Measurements from ENCODE around the gene PACS1.

The PACS1 gene

DNA sequence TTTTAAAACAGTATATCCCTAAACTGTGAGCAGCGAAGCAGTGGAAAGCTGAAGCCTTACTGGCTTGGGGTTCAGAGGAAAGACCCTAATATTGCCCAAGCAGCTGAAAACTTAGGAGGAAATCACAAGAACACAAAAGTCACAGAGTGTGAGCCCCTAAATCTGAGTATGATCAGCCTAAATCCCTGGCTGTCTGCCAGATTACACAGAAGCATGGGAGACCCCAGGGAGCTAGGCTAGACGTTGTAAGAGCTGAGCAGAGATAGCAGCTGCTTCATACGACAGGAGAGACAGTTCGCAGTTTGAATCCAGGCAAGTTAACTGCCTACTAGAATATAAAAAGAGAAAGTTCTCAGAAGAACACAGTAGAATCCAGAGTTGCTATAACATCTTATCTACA lies 81.2 kb downstream of the PACS1 start:
- no peak overlapping the region for H3K27ac ChIP-seq (ENCODE audit: low read depth, low read length, poor library complexity, severe bottlenecking)
- H3K27me3 ChIP-seq (ENCODE audit: insufficient read depth, low read length) = no peaks in the 10 kb centered on the region
- H3K4me1 ChIP-seq (ENCODE audit: insufficient read depth, low read length, severe bottlenecking) = peaks cover 14% of the 10 kb centered on the region
- H3K9ac ChIP-seq (ENCODE audit: low read length) = no peak overlapping the region
- H4K20me1 ChIP-seq (ENCODE audit: insufficient read depth, low read length) = no peaks in the 10 kb centered on the region
- H3K9me3 ChIP-seq (ENCODE audit: low read length) = 0 out of 2 replicates have a peak, but pooled peaks cover 3% of the 10 kb centered on the region
- H2AFZ ChIP-seq (ENCODE audit: low read length) = no peak overlapping the region
- no peaks in the 10 kb centered on the region; the same call in 1 of the 2 replicates for H3K79me2 ChIP-seq (ENCODE audit: insufficient read depth, low read length)
- no peaks in the 10 kb centered on the region for H3F3A ChIP-seq (ENCODE audit: insufficient read depth, low read length)
- TF ChIP-seq, protein P1, sequence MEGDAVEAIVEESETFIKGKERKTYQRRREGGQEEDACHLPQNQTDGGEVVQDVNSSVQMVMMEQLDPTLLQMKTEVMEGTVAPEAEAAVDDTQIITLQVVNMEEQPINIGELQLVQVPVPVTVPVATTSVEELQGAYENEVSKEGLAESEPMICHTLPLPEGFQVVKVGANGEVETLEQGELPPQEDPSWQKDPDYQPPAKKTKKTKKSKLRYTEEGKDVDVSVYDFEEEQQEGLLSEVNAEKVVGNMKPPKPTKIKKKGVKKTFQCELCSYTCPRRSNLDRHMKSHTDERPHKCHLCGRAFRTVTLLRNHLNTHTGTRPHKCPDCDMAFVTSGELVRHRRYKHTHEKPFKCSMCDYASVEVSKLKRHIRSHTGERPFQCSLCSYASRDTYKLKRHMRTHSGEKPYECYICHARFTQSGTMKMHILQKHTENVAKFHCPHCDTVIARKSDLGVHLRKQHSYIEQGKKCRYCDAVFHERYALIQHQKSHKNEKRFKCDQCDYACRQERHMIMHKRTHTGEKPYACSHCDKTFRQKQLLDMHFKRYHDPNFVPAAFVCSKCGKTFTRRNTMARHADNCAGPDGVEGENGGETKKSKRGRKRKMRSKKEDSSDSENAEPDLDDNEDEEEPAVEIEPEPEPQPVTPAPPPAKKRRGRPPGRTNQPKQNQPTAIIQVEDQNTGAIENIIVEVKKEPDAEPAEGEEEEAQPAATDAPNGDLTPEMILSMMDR (IDR thresholded peaks at IDR 0.05; ENCODE audit: low read length) = no peak
- no peak for TF ChIP-seq EZH2 (IDR thresholded peaks at IDR 0.05; ENCODE audit: borderline replicate concordance, low read length)
- no peak overlapping the region for H3K4me2 ChIP-seq (ENCODE audit: low read length)
- H3K9me2 ChIP-seq (ENCODE audit: low read depth, low read length) = no peaks in the 10 kb centered on the region
- H3K4me3 ChIP-seq (ENCODE audit: low read depth, low read length, poor library complexity, severe bottlenecking) = no peak overlapping the region
- H3K36me3 ChIP-seq (ENCODE audit: insufficient read depth, low read length) = peaks cover 16% of the 10 kb centered on the region

DNA sequence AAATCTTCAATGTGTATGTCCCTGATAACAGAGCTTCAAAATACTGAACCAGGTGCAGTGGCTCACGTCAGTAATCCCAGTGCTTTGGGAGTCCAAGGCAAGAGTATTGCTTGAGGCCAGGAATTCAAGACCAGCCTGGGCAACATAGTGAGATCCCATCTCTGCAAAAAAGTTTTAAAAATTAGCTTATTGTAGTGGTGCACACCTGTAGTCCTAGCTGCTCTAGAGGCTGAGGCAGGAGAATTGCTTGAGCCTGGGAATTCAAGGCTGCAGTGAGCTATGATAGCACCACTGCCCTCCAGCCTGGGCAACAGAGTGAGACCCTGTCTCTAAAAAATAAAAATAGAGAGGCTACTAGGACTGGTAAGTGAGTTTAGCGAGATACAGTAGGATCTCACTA lies 84.0 kb downstream of the PACS1 start:
- Histone ChIP-seq H3K4me1 (ENCODE audit: insufficient read depth, low read length, severe bottlenecking) (peaks cover 16% of the 10 kb centered on the region), H3K27me3 (ENCODE audit: insufficient read depth, low read length) (no peaks in the 10 kb centered on the region), H3K4me3 (ENCODE audit: low read depth, low read length, poor library complexity, severe bottlenecking) (no peak overlapping the region), H3K9me3 (ENCODE audit: low read length) (no peaks in the 10 kb centered on the region), H3K9me2 (ENCODE audit: low read depth, low read length) (no peaks in the 10 kb centered on the region), H4K20me1 (ENCODE audit: insufficient read depth, low read length) (no peaks in the 10 kb centered on the region), H3K4me2 (ENCODE audit: low read length) (no peak overlapping the region), H3K79me2 (ENCODE audit: insufficient read depth, low read length) (no peaks in the 10 kb centered on the region; the same call in 1 of the 2 replicates), H3K9ac (ENCODE audit: low read length) (no peak overlapping the region), H3K36me3 (ENCODE audit: insufficient read depth, low read length) (peaks cover 5% of the 10 kb centered on the region; the same call in 1 of the 2 replicates), H2AFZ (ENCODE audit: low read length) (no peak overlapping the region), H3F3A (ENCODE audit: insufficient read depth, low read length) (no peaks in the 10 kb centered on the region), H3K27ac (ENCODE audit: low read depth, low read length, poor library complexity, severe bottlenecking) (no peak overlapping the region)
- TF ChIP-seq, protein P1 (IDR thresholded peaks at IDR 0.05; ENCODE audit: low read length) = no peak
- TF ChIP-seq EZH2 (IDR thresholded peaks at IDR 0.05; ENCODE audit: borderline replicate concordance, low read length) = no peak

DNA sequence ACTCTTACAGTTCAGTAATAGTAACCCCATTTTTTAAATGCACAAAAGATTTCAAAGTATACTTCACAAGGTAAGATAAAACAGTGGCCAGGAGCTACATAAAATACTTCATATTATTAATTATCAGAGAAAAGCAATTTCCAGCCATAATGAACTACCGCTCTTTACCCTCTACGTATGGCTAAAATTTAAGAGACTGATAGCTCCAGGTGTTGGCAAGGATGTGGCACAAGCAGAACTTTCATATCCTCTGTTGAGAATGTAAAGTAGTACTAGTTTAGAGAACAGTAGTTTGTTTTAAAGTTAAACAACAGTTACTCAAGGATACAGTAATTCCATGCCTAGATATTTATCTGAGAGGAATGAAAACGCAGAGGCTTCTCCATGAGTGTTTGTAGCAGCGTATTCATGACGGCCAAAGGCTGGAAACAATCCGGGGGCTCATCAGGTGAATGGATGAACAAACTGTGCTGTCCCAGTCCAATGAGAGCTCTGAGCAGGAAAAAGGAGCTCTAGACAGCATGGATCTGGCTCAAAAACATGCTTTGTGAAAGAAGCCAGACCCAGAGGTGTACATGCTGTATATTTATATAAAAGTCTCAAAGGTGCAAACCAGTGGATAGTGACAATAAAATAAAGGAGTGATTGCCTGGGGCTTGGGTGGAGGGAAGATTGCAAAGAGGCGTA lies 85.5 kb downstream of the PACS1 start:
- H3K36me3 ChIP-seq (ENCODE audit: insufficient read depth, low read length) = peaks cover 5% of the 10 kb centered on the region; the same call in 1 of the 2 replicates
- no peak overlapping the region for H3K4me3 ChIP-seq (ENCODE audit: low read depth, low read length, poor library complexity, severe bottlenecking)
- H4K20me1 ChIP-seq (ENCODE audit: insufficient read depth, low read length) = no peaks in the 10 kb centered on the region
- H3K4me1 ChIP-seq (ENCODE audit: insufficient read depth, low read length, severe bottlenecking) = peaks cover 26% of the 10 kb centered on the region
- TF ChIP-seq, protein P1 (IDR thresholded peaks at IDR 0.05; ENCODE audit: low read length) = no peak
- TF ChIP-seq EZH2 (IDR thresholded peaks at IDR 0.05; ENCODE audit: borderline replicate concordance, low read length) = no peak
- no peaks in the 10 kb centered on the region for H3K27me3 ChIP-seq (ENCODE audit: insufficient read depth, low read length)
- no peak overlapping the region for H3K4me2 ChIP-seq (ENCODE audit: low read length)
- no peaks in the 10 kb centered on the region for H3K9me2 ChIP-seq (ENCODE audit: low read depth, low read length)
- no peaks in the 10 kb centered on the region for H3F3A ChIP-seq (ENCODE audit: insufficient read depth, low read length)
- H3K79me2 ChIP-seq (ENCODE audit: insufficient read depth, low read length) = no peaks in the 10 kb centered on the region; the same call in 1 of the 2 replicates
- H3K27ac ChIP-seq (ENCODE audit: low read depth, low read length, poor library complexity, severe bottlenecking) = no peak overlapping the region
- H3K9ac ChIP-seq (ENCODE audit: low read length) = no peak overlapping the region
- H3K9me3 ChIP-seq (ENCODE audit: low read length) = no peaks in the 10 kb centered on the region
- H2AFZ ChIP-seq (ENCODE audit: low read length) = no peak overlapping the region

Measured in OCI-LY1 (cell line).